ENCODE measurements around the gene YPEL2.

GRCh38 chr17:59409336-59410048, 78.0 kb downstream of the YPEL2 start:
- TF ChIP-seq CTCF (IDR thresholded peaks at IDR 0.05): no peak
- TF ChIP-seq ERG (CRISPR knock-in tag; IDR thresholded peaks at IDR 0.05): no peak
- no peak for TF ChIP-seq ZNF416 (CRISPR knock-in tag; IDR thresholded peaks at IDR 0.05)
- TF ChIP-seq ZNF232 (CRISPR knock-in tag; IDR thresholded peaks at IDR 0.05): no peak
- no peak for TF ChIP-seq IRF1 (CRISPR knock-in tag; IDR thresholded peaks at IDR 0.05)
- TF ChIP-seq MAX (CRISPR knock-in tag; IDR thresholded peaks at IDR 0.05): no peak

Data from WTC11 (cell line).